Psoas muscle (tissue), 8 donors: ENCODE results near the gene GFI1B. TPM values are rescaled to one million over a fixed set of nuclear protein-coding genes. Genes with fewer than 3 reads are reported as not detected.
"Not testable (repeated sequence)": the region's sequence is repeated elsewhere in the genome, so short reads cannot be mapped to it uniquely, and the experiment has no call there.

Experiments
- ATAC-seq, 4 donors: fragments of 200-7000 bp; cut with Tn5 transposase; one replicate each; pipeline ENCODE4 v1.9.1; 2020; ENCODE audit warnings: moderate library complexity in 3 of 4, mild to moderate bottlenecking in 2 of 4
- DNase-seq, 2 donors: peaks; one replicate each; pipeline ENCODE4 v3.0.0-alpha.2; 2020
- H3K27ac ChIP-seq: fragments of 200-600 bp; one replicate; pipeline ENCODE4 v1.8.0; 2022
- H3K27me3 ChIP-seq, 3 donors: fragments of 200-600 bp in 1 of 3; one replicate each; pipeline versions ENCODE4 v1.6.1 to v1.8.0; 2013 to 2022; ENCODE audit warnings: low read length in 2 of 3, mild to moderate bottlenecking in 2 of 3, moderate library complexity in 1 of 3; ENCODE audit not compliant: insufficient read depth in 3 of 3
- H3K36me3 ChIP-seq, 2 donors: fragments of 200-600 bp in 1 of 2; one replicate each; pipeline versions ENCODE4 v1.6.1 to v1.8.0; 2013 to 2022; ENCODE audit warnings: low read depth in 1 of 2, mild to moderate bottlenecking in 1 of 2, moderate library complexity in 1 of 2; ENCODE audit not compliant: insufficient read depth in 1 of 2
- H3K4me1 ChIP-seq: fragments of 200-600 bp; one replicate; pipeline ENCODE4 v1.8.0; 2022
- H3K4me3 ChIP-seq: fragments of 200-600 bp; one replicate; pipeline ENCODE4 v1.8.0; 2022; ENCODE audit warnings: mild to moderate bottlenecking
- H3K9me3 ChIP-seq: fragments of 200-600 bp; one replicate; pipeline ENCODE4 v1.8.0; 2022
- WGBS, 3 donors: extraction: QIAGEN DNeasy Blood & Tissue Kit; methylation state at CpG; one replicate each; pipeline versions ENCODE4 v1.1.6 to v1.1.7; 2013; 5-methylcytosine and 5-hydroxymethylcytosine counted together
- intact Hi-C, 2 donors: fragments of 100-400 bp; cut with DNase I; formaldehyde crosslinking; loops; one replicate each; pipeline versions ENCODE4 v1.11.0 to v1.14.2; 2022
- polyA plus RNA-seq, 3 donors: library from polyadenylated mRNA; stranded (reverse); fragments of 200-250 nt; gene quantifications; one replicate each; pipeline ENCODE4 v1.2.3, GENCODE V29; 2013
- total RNA-seq, 4 donors: library from RNA; stranded (reverse); fragmentation: NEBNext Ultra II Directional in 2 of 4; extraction: Animal tissue kit (Norgen Biotek cat#: 25700) in 2 of 4; gene quantifications; one replicate each; pipeline versions ENCODE4 v1.2.1 to v1.2.4, GENCODE V29; 2021 to 2023
- TF ChIP-seq, protein P1 (sequence below): fragments of 200-600 bp; IDR thresholded peaks from one replicate; pipeline ENCODE4 v1.8.0; 2022; ENCODE audit warnings: antibody characterized with exemption
- donor health status: healthy with polysubstance abuse.
- donor health status: DM: no; HTN: no; CAD: no; lungs with moderate emphysema.
- donor health status: Bipolar disorder and iron deficiency.
- donor health status: healthy.
- donor health status: DM: yes; HTN: yes; CAD: no.
- donor health status: DM: no; HTN: no; CAD: no.
- donor health status: DM: no; HTN: no; CAD: no.
- donor health status: DM: yes; HTN: yes; CAD: no.

GFI1B gene
- total and polyA plus RNA-seq, 7 donors: 0.07 to 0.14 (median 0.12) TPM; not detected in 4

DNA sequence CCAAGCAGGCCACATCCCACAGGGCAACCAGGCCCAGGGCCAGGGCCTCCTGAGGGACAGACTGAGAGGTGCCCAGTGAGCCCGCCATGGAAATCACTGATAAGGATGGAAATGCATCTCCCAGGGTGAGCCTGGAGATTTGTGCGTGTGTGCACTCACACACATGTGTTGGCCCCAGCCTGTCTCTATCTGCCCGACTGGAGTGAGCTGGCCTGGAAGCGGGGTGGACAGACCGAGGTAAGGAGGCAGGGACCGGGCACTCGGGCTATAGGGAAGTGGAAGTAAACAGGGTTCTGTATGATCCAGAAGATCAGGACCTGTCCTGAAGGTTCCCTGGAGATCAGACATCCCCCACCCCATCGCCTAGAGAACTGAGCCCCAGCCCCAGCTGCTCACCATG lies 17.4 kb downstream of the GFI1B start:
- H3K4me3 ChIP-seq: no peak overlapping the region
- DNase-seq (no peak), ATAC-seq (no peak)
- peaks cover 0 to 45% (median 5%) of the 10 kb centered on the region in 3 donors for H3K27me3 ChIP-seq
- no peaks in the 10 kb centered on the region for H3K4me1 ChIP-seq
- no peaks in the 10 kb centered on the region for H3K36me3 ChIP-seq
- intact Hi-C loops: no loop called here
- no peaks in the 10 kb centered on the region for H3K9me3 ChIP-seq
- WGBS, 3 donors: 70 to 88% (median 82%) methylated on average over 8 of the region's 8 CpGs
- no peak overlapping the region for H3K27ac ChIP-seq
- TF ChIP-seq, protein P1, sequence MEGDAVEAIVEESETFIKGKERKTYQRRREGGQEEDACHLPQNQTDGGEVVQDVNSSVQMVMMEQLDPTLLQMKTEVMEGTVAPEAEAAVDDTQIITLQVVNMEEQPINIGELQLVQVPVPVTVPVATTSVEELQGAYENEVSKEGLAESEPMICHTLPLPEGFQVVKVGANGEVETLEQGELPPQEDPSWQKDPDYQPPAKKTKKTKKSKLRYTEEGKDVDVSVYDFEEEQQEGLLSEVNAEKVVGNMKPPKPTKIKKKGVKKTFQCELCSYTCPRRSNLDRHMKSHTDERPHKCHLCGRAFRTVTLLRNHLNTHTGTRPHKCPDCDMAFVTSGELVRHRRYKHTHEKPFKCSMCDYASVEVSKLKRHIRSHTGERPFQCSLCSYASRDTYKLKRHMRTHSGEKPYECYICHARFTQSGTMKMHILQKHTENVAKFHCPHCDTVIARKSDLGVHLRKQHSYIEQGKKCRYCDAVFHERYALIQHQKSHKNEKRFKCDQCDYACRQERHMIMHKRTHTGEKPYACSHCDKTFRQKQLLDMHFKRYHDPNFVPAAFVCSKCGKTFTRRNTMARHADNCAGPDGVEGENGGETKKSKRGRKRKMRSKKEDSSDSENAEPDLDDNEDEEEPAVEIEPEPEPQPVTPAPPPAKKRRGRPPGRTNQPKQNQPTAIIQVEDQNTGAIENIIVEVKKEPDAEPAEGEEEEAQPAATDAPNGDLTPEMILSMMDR: no peak

DNA sequence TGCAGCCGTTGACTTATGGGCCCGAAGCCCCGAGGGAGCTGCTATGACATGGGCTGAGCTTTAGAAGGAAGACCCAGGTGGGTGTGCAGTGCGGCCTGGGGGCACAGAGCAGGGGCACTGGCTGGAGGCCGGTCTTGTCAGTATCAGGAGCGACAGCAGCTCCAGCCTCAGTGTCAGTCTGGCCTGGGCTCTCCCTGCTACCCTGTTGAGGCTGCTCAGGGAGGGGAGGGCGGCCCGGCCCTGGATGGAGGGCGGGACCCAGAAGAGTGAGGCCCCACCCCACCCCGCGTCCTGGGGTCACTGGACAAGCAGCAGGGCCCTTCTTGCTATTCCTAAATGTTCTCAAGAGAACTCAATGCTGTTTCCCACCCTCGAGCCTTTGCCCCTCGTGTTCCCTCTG lies 18.0 kb downstream of the GFI1B start:
- intact Hi-C loops: no loop called here
- H3K4me3 ChIP-seq: no peak overlapping the region
- no peak for DNase-seq
- WGBS, 3 donors: 57 to 70% (median 59%) methylated on average over 12 to 13 of the region's 13 CpGs
- no peak overlapping the region for H3K27ac ChIP-seq
- no peaks in the 10 kb centered on the region for H3K36me3 ChIP-seq
- peaks cover 0 to 44% (median 5%) of the 10 kb centered on the region in 3 donors for H3K27me3 ChIP-seq
- TF ChIP-seq, protein P1: no peak
- no peaks in the 10 kb centered on the region for H3K4me1 ChIP-seq
- ATAC-seq: no peak
- H3K9me3 ChIP-seq: no peaks in the 10 kb centered on the region

DNA sequence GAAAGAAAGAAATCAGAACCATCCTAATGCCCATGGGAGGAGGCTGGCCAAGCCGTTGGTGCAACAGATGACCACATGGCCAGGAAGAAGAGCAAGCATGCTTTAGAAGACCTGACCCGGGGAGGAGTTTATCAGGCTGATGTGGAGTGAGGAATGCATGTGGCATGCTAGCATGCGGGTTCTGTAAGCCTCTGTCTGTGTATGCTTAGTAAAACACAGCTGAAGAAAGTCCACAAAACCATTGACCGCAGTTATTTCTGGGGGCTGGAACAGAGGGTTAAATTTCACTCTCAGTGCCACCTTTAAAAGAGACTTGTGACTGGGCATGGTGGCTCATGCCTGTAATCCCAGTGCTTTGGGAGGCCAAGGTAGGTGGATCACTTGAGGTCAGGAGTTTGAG lies 19.1 kb downstream of the GFI1B start:
- intact Hi-C loops: no loop called here
- no peak overlapping the region for H3K27ac ChIP-seq
- H3K4me3 ChIP-seq: no peak overlapping the region
- H3K36me3 ChIP-seq: no peaks in the 10 kb centered on the region
- 24 to 35% (median 32%) methylated on average over 4 of the region's 4 CpGs for WGBS, 3 donors
- DNase-seq (no peak), ATAC-seq (no peak)
- no peaks in the 10 kb centered on the region for H3K4me1 ChIP-seq
- peaks cover 0 to 40% (median 4%) of the 10 kb centered on the region in 3 donors for H3K27me3 ChIP-seq
- TF ChIP-seq, protein P1: no peak
- no peaks in the 10 kb centered on the region for H3K9me3 ChIP-seq

DNA sequence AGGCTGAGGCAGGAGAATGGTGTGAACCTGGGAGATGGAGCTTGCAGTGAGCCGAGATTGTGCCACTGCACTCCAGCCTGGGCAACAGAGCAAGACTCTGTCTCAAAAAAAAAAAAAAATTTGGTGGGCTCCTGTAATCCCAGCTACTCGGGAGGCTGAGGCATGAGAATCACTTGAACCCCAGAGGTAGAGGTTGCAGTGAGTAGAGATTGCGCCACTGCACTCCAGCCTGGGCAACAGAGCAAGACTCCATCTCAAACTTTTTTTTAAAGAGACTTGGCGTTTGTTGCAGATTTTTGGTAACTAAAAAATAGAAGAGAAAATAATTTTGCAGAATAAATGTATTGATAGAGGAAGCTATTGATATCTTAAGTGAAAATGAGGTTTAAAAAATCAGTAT lies 19.7 kb downstream of the GFI1B start:
- DNase-seq, H3K27ac ChIP-seq, H3K4me3 ChIP-seq, H3K4me1 ChIP-seq, H3K9me3 ChIP-seq, intact Hi-C loops, H3K36me3 ChIP-seq, ATAC-seq: not testable (repeated sequence)
- peaks cover 0 to 44% (median 4%) of the 10 kb centered on the region in 3 donors for H3K27me3 ChIP-seq
- WGBS, 3 donors: 67 to 85% (median 83%) methylated on average over 3 to 4 of the region's 4 CpGs

DNA sequence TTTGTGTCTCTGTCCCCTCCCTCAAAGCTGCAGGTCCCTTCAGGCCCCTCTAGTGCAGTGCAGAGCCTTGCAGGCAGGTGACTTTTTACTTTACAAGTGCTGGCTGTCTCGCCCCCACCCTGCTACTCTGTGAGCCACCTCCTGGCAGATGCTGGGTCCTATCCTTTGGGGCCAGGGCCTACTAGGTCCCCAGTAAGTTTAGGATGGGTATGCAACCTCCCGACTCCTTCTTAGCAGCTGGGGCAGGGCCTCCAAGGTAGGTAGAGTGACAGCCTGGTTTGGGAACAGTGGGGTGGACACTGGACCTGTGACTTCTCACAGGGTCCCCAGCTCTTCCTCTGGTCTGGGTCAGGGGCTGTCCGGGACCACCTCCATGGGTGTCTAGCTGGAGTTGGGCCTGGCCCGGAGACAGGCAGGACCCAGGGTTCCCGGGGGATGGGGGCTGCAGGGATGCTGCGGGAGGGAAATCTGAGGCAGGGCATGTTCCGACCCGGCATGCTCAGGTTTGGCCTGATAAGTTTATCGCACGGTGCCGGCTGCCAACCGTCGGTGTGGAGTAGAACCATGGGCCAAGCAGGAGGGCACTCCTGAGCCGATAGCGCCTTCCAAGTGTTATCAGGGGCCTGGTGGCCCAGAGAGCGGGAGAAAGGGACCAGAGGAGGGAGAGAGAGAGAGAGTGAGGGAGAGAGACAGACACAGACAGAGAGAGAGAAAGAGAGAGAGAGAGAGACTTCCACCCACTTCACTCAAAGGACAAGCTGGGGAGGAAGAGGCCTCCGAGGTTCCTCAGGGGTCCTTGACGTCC lies 20.5 kb downstream of the GFI1B start:
- Histone ChIP-seq H3K27me3 (peaks cover 0 to 49% (median 5%) of the 10 kb centered on the region in 3 donors), H3K27ac (no peak overlapping the region), H3K9me3 (no peaks in the 10 kb centered on the region), H3K4me3 (no peak overlapping the region), H3K36me3 (no peaks in the 10 kb centered on the region), H3K4me1 (no peaks in the 10 kb centered on the region)
- TF ChIP-seq, protein P1: no peak
- WGBS, 3 donors: 57 to 80% (median 73%) methylated on average over 18 of the region's 18 CpGs
- ATAC-seq (no peak), DNase-seq (no peak)
- intact Hi-C loops: no loop called here
